ENCODE measurements around the gene SRRM3. TPM values are rescaled to one million over a fixed set of nuclear protein-coding genes. Genes with fewer than 3 reads are reported as not detected.

Gene SRRM3
- total RNA-seq, 2 donors from 2014 or later, result 4.1 to 5.0 TPM

GRCh38 chr7:76329479-76329878, 127.8 kb downstream of the SRRM3 start:
- no peak for TF ChIP-seq CTCF (conservative IDR thresholded peaks at IDR 0.05)
- H3K9ac ChIP-seq (ENCODE audit: extremely low read depth, low read length, poor library complexity, severe bottlenecking), result no peak overlapping the region
- H3K27ac ChIP-seq (ENCODE audit: low read depth, low read length), result no peak overlapping the region
- Mint-ChIP-seq H3K27ac (peak overlapping the region; percentile 27), H3K36me3 (ENCODE audit: low read depth) (peaks cover 65% of the 10 kb centered on the region), H3K4me3 (no peak overlapping the region), H3K9me3 (no peaks in the 10 kb centered on the region), H3K27me3 (ENCODE audit: insufficient read depth) (no peaks in the 10 kb centered on the region), H3K4me1 (peaks cover 4% of the 10 kb centered on the region)
- 94 to 95% methylated on average over 24 to 29 of the region's 29 CpGs for WGBS, 2 experiments (ENCODE audit: insufficient coverage in 1 of 2, insufficient read length in 1 of 2)
- H3K4me1 ChIP-seq (ENCODE audit: control insufficient read depth, insufficient read depth, low read length), result no peaks in the 10 kb centered on the region
- no peaks in the 10 kb centered on the region for H3K27me3 ChIP-seq (ENCODE audit: control insufficient read depth, insufficient read depth, low read length, poor library complexity, severe bottlenecking)
- H3K4me3 ChIP-seq (ENCODE audit: low read length), result no peak overlapping the region
- DNase-seq, result no peak
- peaks cover 90% of the 10 kb centered on the region for H3K36me3 ChIP-seq (ENCODE audit: control insufficient read depth, insufficient read depth, low read length)
- H3K9me3 ChIP-seq (ENCODE audit: control insufficient read depth, low read length), result no peaks in the 10 kb centered on the region

DNA sequence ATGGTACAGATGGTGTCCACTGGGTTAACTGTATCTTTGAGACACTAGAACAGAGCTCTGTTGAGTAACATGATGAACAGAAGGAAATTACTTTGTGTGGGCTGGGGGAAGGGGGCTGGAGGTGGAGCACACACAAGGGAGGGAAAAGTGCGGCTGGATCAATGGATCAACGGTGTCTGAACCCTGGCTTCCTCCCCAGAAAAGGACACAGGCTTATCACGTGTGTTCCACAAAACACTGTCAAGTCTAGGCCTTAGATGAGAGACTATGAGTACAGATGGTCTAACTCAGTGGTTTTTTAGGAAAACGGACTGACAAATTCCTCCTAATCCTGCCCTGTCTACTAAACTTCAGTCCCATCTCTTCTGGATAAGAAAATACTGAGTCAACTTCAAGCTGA, 128.6 kb downstream of the SRRM3 start:
- H3K36me3 ChIP-seq (ENCODE audit: control insufficient read depth, insufficient read depth, low read length), result peaks cover 88% of the 10 kb centered on the region

GRCh38 chr7:76330673-76331072, 129.0 kb downstream of the SRRM3 start:
- H3K27me3 ChIP-seq (ENCODE audit: control insufficient read depth, insufficient read depth, low read length, poor library complexity, severe bottlenecking), result no peaks in the 10 kb centered on the region
- no peak overlapping the region for H3K4me3 Mint-ChIP-seq
- no peaks in the 10 kb centered on the region for H3K4me1 ChIP-seq (ENCODE audit: control insufficient read depth, insufficient read depth, low read length)
- peak; percentile 52 for TF ChIP-seq CTCF (conservative IDR thresholded peaks at IDR 0.05)
- peaks cover 88% of the 10 kb centered on the region for H3K36me3 ChIP-seq (ENCODE audit: control insufficient read depth, insufficient read depth, low read length)
- no peaks in the 10 kb centered on the region for H3K27me3 Mint-ChIP-seq (ENCODE audit: insufficient read depth)
- H3K9ac ChIP-seq (ENCODE audit: extremely low read depth, low read length, poor library complexity, severe bottlenecking), result no peak overlapping the region
- no peak overlapping the region for H3K27ac Mint-ChIP-seq
- H3K4me1 Mint-ChIP-seq, result peaks cover 4% of the 10 kb centered on the region
- H3K9me3 ChIP-seq (ENCODE audit: control insufficient read depth, low read length), result no peaks in the 10 kb centered on the region
- no peaks in the 10 kb centered on the region for H3K9me3 Mint-ChIP-seq
- H3K27ac ChIP-seq (ENCODE audit: low read depth, low read length), result no peak overlapping the region
- WGBS, 2 experiments (ENCODE audit: insufficient coverage in 1 of 2, insufficient read length in 1 of 2), result 80 to 94% methylated on average over 1 to 5 of the region's 5 CpGs
- DNase-seq, result no peak
- H3K4me3 ChIP-seq (ENCODE audit: low read length), result no peak overlapping the region
- peaks cover 65% of the 10 kb centered on the region for H3K36me3 Mint-ChIP-seq (ENCODE audit: low read depth)

More for the DNA sequence above, 128.6 kb downstream of the SRRM3 start:
- Mint-ChIP-seq H3K4me3 (no peak overlapping the region), H3K27me3 (ENCODE audit: insufficient read depth) (no peaks in the 10 kb centered on the region), H3K36me3 (ENCODE audit: low read depth) (peaks cover 65% of the 10 kb centered on the region), H3K27ac (no peak overlapping the region), H3K9me3 (no peaks in the 10 kb centered on the region), H3K4me1 (peaks cover 4% of the 10 kb centered on the region)
- H3K9ac ChIP-seq (ENCODE audit: extremely low read depth, low read length, poor library complexity, severe bottlenecking), result no peak overlapping the region
- TF ChIP-seq CTCF (conservative IDR thresholded peaks at IDR 0.05), result no peak
- H3K27ac ChIP-seq (ENCODE audit: low read depth, low read length), result no peak overlapping the region
- no peaks in the 10 kb centered on the region for H3K9me3 ChIP-seq (ENCODE audit: control insufficient read depth, low read length)
- no peak overlapping the region for H3K4me3 ChIP-seq (ENCODE audit: low read length)
- WGBS, 2 experiments (ENCODE audit: insufficient coverage in 1 of 2, insufficient read length in 1 of 2), result 93 to 98% methylated on average over 4 of the region's 4 CpGs
- H3K4me1 ChIP-seq (ENCODE audit: control insufficient read depth, insufficient read depth, low read length), result no peaks in the 10 kb centered on the region
- no peak for DNase-seq
- no peaks in the 10 kb centered on the region for H3K27me3 ChIP-seq (ENCODE audit: control insufficient read depth, insufficient read depth, low read length, poor library complexity, severe bottlenecking)

Measured in endodermal cell (in vitro differentiated cells).